Colonic mucosa (tissue), 4 donors: Measurements from ENCODE around the gene TAF3. TPM values are rescaled to one million over a fixed set of nuclear protein-coding genes. Genes with fewer than 3 reads are reported as not detected.

Experiments used
- DNase-seq: peaks from one replicate; pipeline ENCODE4 v3.0.0-alpha.2; 2020
- H3K27ac ChIP-seq: fragments of 200-600 bp; one replicate; pipeline ENCODE4 v1.8.0; 2021
- H3K27me3 ChIP-seq: fragments of 200-600 bp; one replicate; pipeline ENCODE4 v1.8.0; 2021
- H3K36me3 ChIP-seq: fragments of 200-600 bp; one replicate; pipeline ENCODE4 v1.8.0; 2021
- H3K4me1 ChIP-seq: fragments of 200-600 bp; one replicate; pipeline ENCODE4 v1.8.0; 2021; ENCODE audit warnings: mild to moderate bottlenecking
- H3K4me3 ChIP-seq: fragments of 200-600 bp; one replicate; pipeline ENCODE4 v1.8.0; 2021
- H3K9ac ChIP-seq, 2 donors: one replicate each; pipeline ENCODE4 v1.7.0; 2013; ENCODE audit warnings: control low read depth in 2 of 2, low read depth in 2 of 2, low read length in 2 of 2
- H3K9me3 ChIP-seq: fragments of 200-600 bp; one replicate; pipeline ENCODE4 v1.8.0; 2021
- CTCF ChIP-seq: fragments of 200-600 bp; IDR thresholded peaks from one replicate; pipeline ENCODE4 v1.8.0; 2022; ENCODE audit warnings: antibody characterized with exemption, mild to moderate bottlenecking
- intact Hi-C: fragments of 100-400 bp; cut with DNase I; formaldehyde crosslinking; loops from one replicate; pipeline ENCODE4 v1.14.1; 2022
- total RNA-seq, 2 donors: library from RNA; stranded (reverse); fragmentation: NEBNext Ultra II Directional in 1 of 2; extraction: Animal tissue kit (Norgen Biotek cat#: 25700) in 1 of 2; gene quantifications; one replicate each; pipeline ENCODE4 v1.2.1, GENCODE V29; 2021
- donor health status: healthy.
- donor health status: DM: no; HTN: no; CAD: no.
- donor health status: DM: no; HTN: no; CAD: no.

The TAF3 gene
- total RNA-seq, 2 donors from 2014 or later = 4.4 to 6.3 TPM

- Histone ChIP-seq H3K27ac (no peak overlapping the region), H3K36me3 (no peaks in the 10 kb centered on the region)
- TF ChIP-seq CTCF = no peak
Measured at GRCh38 chr10:7889947-7890542, 71.7 kb downstream of the TAF3 start.

GRCh38 chr10:7890781-7891180 is 72.5 kb downstream of the TAF3 start:
- H3K9ac ChIP-seq = no peak overlapping the region
- intact Hi-C loops = no loop called here
- H3K4me1 ChIP-seq = no peaks in the 10 kb centered on the region
- no peak for TF ChIP-seq CTCF
- DNase-seq = no peak
- no peak overlapping the region for H3K4me3 ChIP-seq
- no peaks in the 10 kb centered on the region for H3K36me3 ChIP-seq
- H3K27me3 ChIP-seq = no peaks in the 10 kb centered on the region
- H3K9me3 ChIP-seq = no peaks in the 10 kb centered on the region
- H3K27ac ChIP-seq = no peak overlapping the region

More at GRCh38 chr10:7889947-7890542, 71.7 kb downstream of the TAF3 start:
- no peaks in the 10 kb centered on the region for H3K9me3 ChIP-seq
- intact Hi-C loops = no loop called here
- no peaks in the 10 kb centered on the region for H3K4me1 ChIP-seq
- H3K9ac ChIP-seq = no peak overlapping the region
- no peak for DNase-seq
- no peak overlapping the region for H3K4me3 ChIP-seq
- H3K27me3 ChIP-seq = no peaks in the 10 kb centered on the region

- no peak for DNase-seq
Measured at GRCh38 chr10:7891634-7892033, 73.3 kb downstream of the TAF3 start.

GRCh38 chr10:7892146-7892545 is 73.8 kb downstream of the TAF3 start:
- Histone ChIP-seq H3K9me3 (no peaks in the 10 kb centered on the region), H3K9ac (no peak overlapping the region), H3K4me1 (no peaks in the 10 kb centered on the region), H3K27ac (no peak overlapping the region), H3K4me3 (no peak overlapping the region), H3K36me3 (no peaks in the 10 kb centered on the region), H3K27me3 (no peaks in the 10 kb centered on the region)
- TF ChIP-seq CTCF = no peak
- no peak for DNase-seq
- intact Hi-C loops = no loop called here

More at GRCh38 chr10:7891634-7892033, 73.3 kb downstream of the TAF3 start:
- Histone ChIP-seq H3K27ac (no peak overlapping the region), H3K4me3 (no peak overlapping the region), H3K36me3 (no peaks in the 10 kb centered on the region), H3K9me3 (no peaks in the 10 kb centered on the region), H3K9ac (no peak overlapping the region), H3K4me1 (no peaks in the 10 kb centered on the region), H3K27me3 (no peaks in the 10 kb centered on the region)
- TF ChIP-seq CTCF = no peak
- intact Hi-C loops = no loop called here

- H3K27me3 ChIP-seq = no peaks in the 10 kb centered on the region
- DNase-seq = no peak
- intact Hi-C loops = no loop called here
- H3K36me3 ChIP-seq = no peaks in the 10 kb centered on the region
- H3K9me3 ChIP-seq = no peaks in the 10 kb centered on the region
- no peak overlapping the region for H3K27ac ChIP-seq
- TF ChIP-seq CTCF = no peak
- H3K4me3 ChIP-seq = no peak overlapping the region
- H3K4me1 ChIP-seq = no peaks in the 10 kb centered on the region
- no peak overlapping the region for H3K9ac ChIP-seq
Measured at GRCh38 chr10:7895699-7896090, 77.4 kb downstream of the TAF3 start.
